Tibial artery (tissue), 4 donors: ENCODE measurements around the gene RUFY4.
"Not testable (repeated sequence)": the region's sequence is repeated elsewhere in the genome, so short reads cannot be mapped to it uniquely, and the experiment has no call there.

Experiments used
- DNase-seq, 2 donors: peaks; one replicate each; pipeline ENCODE4 v3.0.0-alpha.2; 2019
- H3K27ac ChIP-seq, 2 donors: fragments of 200-600 bp; sonication (generic) in 1 of 2; 1 replicate in 1 of 2; 2 replicates in 1 of 2; pipeline ENCODE4 v1.5.1; 2018 to 2019; ENCODE audit warnings: mild to moderate bottlenecking in 1 of 2
- H3K27me3 ChIP-seq, 2 donors: fragments of 200-600 bp; sonication (generic) in 1 of 2; one replicate each; pipeline versions ENCODE4 v1.5.1 to v1.6.0; 2016 to 2019
- H3K36me3 ChIP-seq, 3 donors: fragments of 200-600 bp; sonication (generic) in 2 of 3; one replicate each; pipeline ENCODE4 v1.5.1; 2016 to 2019; ENCODE audit warnings: mild to moderate bottlenecking in 2 of 3
- H3K4me1 ChIP-seq, 4 donors: fragments of 200-600 bp; sonication (generic) in 2 of 4; 1 replicate in 3 of 4; 2 replicates in 1 of 4; pipeline ENCODE4 v1.5.1; 2016 to 2019
- H3K4me3 ChIP-seq, 2 donors: fragments of 200-600 bp; sonication (generic) in 1 of 2; 1 replicate in 1 of 2; 2 replicates in 1 of 2; pipeline ENCODE4 v1.5.1; 2018 to 2019; ENCODE audit warnings: mild to moderate bottlenecking in 2 of 2
- H3K9me3 ChIP-seq, 3 donors: fragments of 200-600 bp; sonication (generic) in 1 of 3; one replicate each; pipeline ENCODE4 v1.5.1; 2016 to 2019
- intact Hi-C: fragments of 100-400 bp; cut with DNase I; formaldehyde crosslinking; loops from one replicate; pipeline ENCODE4 v1.15.0; 2023; ENCODE audit warnings: low total_unique reads
- TF ChIP-seq, protein P1 (sequence below), 2 experiments: fragments of 200-600 bp in 1 of 2; fragments of 450-650 bp in 1 of 2; IDR thresholded peaks; one replicate each; pipeline ENCODE4 v1.5.1; 2017 to 2019; ENCODE audit warnings: antibody characterized with exemption in 2 of 2, mild to moderate bottlenecking in 1 of 2, moderate library complexity in 1 of 2

Gene RUFY4

DNA sequence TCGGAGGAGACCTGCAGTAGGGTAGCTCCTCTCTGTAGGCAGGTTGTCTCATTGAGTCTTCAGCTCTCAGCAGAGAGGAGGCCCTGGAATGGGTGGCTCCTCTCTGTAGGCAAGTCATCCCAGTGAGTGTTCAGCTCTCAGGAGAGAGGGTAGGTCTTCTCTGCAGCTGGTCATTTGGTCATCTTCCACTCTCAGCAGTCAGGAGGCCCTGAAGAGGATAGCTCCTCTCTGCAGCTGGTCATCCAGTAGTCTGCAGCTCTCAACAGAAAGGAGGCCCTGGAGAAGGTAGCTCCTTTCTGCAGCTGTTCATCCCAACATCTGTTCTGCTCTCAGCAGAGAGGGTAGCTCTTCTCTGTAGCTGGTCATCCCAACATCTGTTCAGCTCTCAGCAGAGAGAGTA lies 26.0 kb upstream of the RUFY4 start:
- no peaks in the 10 kb centered on the region for H3K36me3 ChIP-seq
- intact Hi-C loops = no loop called here
- no peaks in the 10 kb centered on the region for H3K4me1 ChIP-seq
- H3K9me3 ChIP-seq = no peaks in the 10 kb centered on the region
- H3K27ac ChIP-seq = no peak overlapping the region
- H3K4me3 ChIP-seq = no peak overlapping the region
- no peaks in the 10 kb centered on the region for H3K27me3 ChIP-seq
- TF ChIP-seq, protein P1, sequence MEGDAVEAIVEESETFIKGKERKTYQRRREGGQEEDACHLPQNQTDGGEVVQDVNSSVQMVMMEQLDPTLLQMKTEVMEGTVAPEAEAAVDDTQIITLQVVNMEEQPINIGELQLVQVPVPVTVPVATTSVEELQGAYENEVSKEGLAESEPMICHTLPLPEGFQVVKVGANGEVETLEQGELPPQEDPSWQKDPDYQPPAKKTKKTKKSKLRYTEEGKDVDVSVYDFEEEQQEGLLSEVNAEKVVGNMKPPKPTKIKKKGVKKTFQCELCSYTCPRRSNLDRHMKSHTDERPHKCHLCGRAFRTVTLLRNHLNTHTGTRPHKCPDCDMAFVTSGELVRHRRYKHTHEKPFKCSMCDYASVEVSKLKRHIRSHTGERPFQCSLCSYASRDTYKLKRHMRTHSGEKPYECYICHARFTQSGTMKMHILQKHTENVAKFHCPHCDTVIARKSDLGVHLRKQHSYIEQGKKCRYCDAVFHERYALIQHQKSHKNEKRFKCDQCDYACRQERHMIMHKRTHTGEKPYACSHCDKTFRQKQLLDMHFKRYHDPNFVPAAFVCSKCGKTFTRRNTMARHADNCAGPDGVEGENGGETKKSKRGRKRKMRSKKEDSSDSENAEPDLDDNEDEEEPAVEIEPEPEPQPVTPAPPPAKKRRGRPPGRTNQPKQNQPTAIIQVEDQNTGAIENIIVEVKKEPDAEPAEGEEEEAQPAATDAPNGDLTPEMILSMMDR (IDR thresholded peaks at IDR 0.05) = no peak
- no peak for DNase-seq

DNA sequence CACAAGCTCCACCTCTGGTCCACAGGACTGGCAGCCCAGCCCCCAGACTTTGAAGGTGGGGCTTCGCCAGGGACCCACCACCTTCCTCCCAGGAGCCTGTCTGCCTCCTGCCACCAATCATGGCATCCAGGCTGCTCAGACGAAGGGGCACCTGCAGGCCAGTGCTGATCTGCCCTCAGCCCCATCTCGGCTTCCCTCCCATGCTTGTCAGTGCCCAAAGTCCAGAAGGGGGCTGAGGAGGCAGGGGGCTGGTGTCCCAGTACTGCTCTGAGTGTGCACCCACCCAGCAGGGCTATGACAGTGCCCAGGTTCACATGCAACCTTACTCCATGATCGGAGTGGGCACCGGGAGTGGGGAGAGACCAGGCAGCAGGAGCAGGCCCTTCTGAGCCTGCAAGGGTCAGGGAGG lies 25.3 kb upstream of the RUFY4 start:
- H3K27me3 ChIP-seq = no peaks in the 10 kb centered on the region
- no peak overlapping the region for H3K4me3 ChIP-seq
- H3K27ac ChIP-seq = no peak overlapping the region
- no peaks in the 10 kb centered on the region for H3K9me3 ChIP-seq
- DNase-seq = no peak
- no peaks in the 10 kb centered on the region for H3K36me3 ChIP-seq
- intact Hi-C loops = no loop called here
- TF ChIP-seq, protein P1 (IDR thresholded peaks at IDR 0.05) = no peak
- no peaks in the 10 kb centered on the region for H3K4me1 ChIP-seq

DNA sequence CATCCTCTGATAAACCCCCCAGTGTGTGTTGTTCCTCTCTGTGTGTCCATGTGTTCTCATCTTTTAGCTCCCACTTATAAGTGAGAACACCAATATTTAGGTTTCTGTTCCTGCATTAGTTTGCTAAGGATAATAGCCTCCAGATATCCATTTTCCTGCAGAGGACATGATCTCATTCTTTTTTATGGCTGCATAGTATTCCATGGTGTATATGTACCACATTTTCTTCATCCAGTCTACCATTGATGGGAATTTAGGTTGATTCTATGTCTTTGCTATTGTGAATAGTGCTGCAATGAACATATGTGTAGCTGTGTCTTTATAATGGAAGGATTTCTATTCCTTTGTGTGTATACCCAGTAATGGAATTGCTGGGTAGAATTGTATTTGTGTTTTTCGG lies 24.5 kb upstream of the RUFY4 start:
- intact Hi-C loops, H3K4me3 ChIP-seq, DNase-seq, H3K27ac ChIP-seq, H3K9me3 ChIP-seq, H3K4me1 ChIP-seq, H3K36me3 ChIP-seq, H3K27me3 ChIP-seq: not testable (repeated sequence)

DNA sequence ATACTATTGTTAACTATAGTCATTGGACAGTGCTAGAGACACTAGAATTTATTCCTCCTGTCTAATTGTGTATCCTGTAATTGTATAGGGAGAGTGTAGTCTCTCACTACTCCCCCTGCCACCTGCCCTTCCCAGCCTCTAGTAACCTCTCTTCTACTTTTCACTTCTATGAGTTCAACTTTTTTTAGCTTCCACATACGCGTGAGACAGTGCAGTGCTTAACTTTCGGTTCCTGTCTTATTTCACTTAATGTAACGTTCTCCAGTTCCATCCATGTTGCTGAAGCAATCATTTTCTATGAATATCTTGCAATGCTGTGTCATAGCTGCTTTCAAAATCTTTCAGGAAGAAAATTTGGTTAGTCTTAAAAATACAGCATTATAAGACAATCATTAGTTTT lies 22.8 kb upstream of the RUFY4 start:
- TF ChIP-seq, protein P1 (IDR thresholded peaks at IDR 0.05) = no peak
- Histone ChIP-seq H3K36me3 (no peaks in the 10 kb centered on the region), H3K9me3 (peaks cover 0 to 14% (median 3%) of the 10 kb centered on the region in 3 donors), H3K27me3 (no peaks in the 10 kb centered on the region), H3K4me1 (no peaks in the 10 kb centered on the region), H3K4me3 (no peak overlapping the region), H3K27ac (no peak overlapping the region)
- DNase-seq = no peak
- intact Hi-C loops = no loop called here

DNA sequence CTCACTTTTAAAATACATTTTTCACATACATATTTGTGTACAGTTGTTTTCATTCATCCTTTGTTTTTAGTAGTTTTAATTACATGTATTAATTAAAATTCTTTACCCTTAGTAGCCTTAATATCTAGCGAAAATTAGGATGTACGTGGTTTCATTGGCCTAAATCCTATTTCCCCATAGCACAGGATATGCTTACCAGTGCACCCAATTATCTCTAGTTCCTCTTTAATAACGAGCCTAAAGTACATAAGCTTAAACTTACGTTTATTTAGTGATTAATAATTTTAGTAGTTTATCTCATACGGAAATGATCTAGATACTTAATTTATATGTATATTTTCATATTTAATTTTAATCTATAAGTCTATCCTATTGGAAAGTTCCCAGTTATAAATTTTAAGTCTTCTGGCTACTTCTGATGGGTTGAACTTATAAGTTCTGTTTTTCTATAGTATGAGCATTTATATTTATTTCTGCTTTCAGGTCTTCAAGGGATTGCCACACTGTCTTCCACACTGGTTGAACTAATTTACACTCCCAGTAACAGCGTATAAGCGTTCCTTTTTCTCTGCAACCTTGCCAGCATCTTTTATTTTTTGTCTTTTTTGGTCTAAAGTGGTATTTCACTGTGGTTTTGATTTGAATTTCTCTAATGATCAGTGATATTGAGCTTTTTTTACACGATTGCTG lies 21.4 kb upstream of the RUFY4 start:
- DNase-seq = no peak
- no peak overlapping the region for H3K4me3 ChIP-seq
- peaks cover 0 to 14% (median 3%) of the 10 kb centered on the region in 3 donors for H3K9me3 ChIP-seq
- TF ChIP-seq, protein P1 (IDR thresholded peaks at IDR 0.05) = no peak
- no peaks in the 10 kb centered on the region for H3K27me3 ChIP-seq
- no peaks in the 10 kb centered on the region for H3K4me1 ChIP-seq
- intact Hi-C loops = no loop called here
- H3K27ac ChIP-seq = no peak overlapping the region
- H3K36me3 ChIP-seq = no peaks in the 10 kb centered on the region

DNA sequence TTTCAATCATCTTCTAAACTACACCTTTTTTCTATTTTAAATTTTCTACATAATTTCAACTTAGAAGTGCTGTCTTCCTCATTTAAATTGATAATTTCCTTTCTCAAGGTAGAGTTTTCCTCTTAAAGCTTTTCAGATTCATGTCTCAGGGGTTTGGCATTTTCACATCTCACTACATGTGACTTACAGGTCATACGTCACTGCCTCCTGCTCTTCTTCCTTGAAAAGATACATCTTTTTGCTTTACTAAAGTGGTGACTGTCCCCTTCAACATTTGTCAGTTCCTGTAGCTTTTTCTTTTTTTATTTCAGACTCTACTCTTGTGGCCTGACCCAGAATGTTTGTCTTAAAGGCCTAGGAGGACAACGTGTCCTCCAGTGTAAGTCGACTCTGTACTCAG lies 17.1 kb upstream of the RUFY4 start:
- DNase-seq = no peak

More for the DNA sequence above, 17.1 kb upstream of the RUFY4 start:
- Histone ChIP-seq H3K9me3 (peaks cover 0 to 14% (median 3%) of the 10 kb centered on the region in 3 donors), H3K27me3 (no peaks in the 10 kb centered on the region), H3K4me3 (no peak overlapping the region), H3K4me1 (no peaks in the 10 kb centered on the region), H3K36me3 (no peaks in the 10 kb centered on the region), H3K27ac (no peak overlapping the region)
- intact Hi-C loops = no loop called here
- TF ChIP-seq, protein P1 (IDR thresholded peaks at IDR 0.05) = no peak
